GM18519 (cell line): ENCODE results near the gene IL17RB.

ENCODE experiments used
- ATAC-seq: cut with Tn5 transposase; IDR thresholded peaks from one replicate; pipeline ENCODE4 v1.9.1; 2021; ENCODE audit warnings: mild to moderate bottlenecking, moderate library complexity; ENCODE audit not compliant: unreplicated experiment, low FRiP score

Gene IL17RB, protein sequence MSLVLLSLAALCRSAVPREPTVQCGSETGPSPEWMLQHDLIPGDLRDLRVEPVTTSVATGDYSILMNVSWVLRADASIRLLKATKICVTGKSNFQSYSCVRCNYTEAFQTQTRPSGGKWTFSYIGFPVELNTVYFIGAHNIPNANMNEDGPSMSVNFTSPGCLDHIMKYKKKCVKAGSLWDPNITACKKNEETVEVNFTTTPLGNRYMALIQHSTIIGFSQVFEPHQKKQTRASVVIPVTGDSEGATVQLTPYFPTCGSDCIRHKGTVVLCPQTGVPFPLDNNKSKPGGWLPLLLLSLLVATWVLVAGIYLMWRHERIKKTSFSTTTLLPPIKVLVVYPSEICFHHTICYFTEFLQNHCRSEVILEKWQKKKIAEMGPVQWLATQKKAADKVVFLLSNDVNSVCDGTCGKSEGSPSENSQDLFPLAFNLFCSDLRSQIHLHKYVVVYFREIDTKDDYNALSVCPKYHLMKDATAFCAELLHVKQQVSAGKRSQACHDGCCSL

GRCh38 chr3:53846134-53846850, at the start of gene IL17RB, which contains the start of gene CHDH:
IL17RB (plus strand) TSS chr3:53846568; CDS start chr3:53846589, 21 bp downstream.
CHDH (minus strand) TSS chr3:53846419; CDS start chr3:53824008, 22,411 bp downstream.
- peak; percentile 46 for ATAC-seq

GRCh38 chr3:53798144-53798543, 48.2 kb upstream of the IL17RB start:
- no peak for ATAC-seq

DNA sequence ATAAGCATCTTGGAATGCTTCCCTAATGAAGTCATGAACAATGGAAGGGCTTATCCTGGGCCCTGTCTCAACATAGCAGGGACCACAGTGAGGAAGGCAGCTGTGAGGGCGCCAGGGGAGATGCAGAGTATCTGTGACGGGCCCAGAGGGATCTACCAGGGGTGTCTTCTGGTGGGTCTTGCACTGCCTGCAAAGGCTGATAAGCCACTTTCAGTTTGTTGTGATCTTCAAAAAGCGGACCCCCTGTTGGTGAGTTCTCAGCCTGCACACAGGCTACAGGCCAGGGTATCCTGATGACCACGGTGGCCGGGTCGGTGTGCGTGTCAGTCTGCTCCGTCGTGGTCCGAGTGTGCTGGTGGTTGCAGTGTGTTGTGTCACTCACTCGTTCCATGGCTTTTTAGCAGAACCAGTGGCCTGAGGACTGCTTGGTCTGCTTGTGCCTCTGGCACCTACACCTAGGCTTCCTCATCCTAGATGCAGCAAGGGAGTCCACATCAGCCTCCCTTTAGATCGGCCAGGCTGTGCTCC, 47.0 kb upstream of the IL17RB start:
- ATAC-seq = no peak

GRCh38 chr3:53800041-53800906, 46.1 kb upstream of the IL17RB start:
- ATAC-seq = no peak

DNA sequence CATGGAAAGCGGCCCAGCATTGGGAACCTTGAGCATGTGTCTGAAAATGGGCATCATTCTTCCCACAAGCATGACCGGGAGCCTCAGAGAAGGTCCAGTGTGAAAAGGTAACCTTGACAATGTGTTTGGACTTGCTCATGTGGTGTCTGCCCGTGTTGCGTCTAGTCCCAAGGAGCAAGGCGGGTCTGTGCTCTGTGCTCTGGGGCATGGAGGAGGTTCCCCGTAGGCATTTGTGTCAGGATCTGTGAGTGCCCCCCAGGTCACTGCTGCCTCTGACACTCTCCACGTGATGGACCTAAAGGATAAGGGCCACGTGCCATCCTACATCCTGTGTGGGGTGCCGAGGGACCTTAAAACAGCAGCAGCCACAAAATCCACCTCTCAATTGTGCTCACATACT, 45.0 kb upstream of the IL17RB start:
- ATAC-seq = no peak

DNA sequence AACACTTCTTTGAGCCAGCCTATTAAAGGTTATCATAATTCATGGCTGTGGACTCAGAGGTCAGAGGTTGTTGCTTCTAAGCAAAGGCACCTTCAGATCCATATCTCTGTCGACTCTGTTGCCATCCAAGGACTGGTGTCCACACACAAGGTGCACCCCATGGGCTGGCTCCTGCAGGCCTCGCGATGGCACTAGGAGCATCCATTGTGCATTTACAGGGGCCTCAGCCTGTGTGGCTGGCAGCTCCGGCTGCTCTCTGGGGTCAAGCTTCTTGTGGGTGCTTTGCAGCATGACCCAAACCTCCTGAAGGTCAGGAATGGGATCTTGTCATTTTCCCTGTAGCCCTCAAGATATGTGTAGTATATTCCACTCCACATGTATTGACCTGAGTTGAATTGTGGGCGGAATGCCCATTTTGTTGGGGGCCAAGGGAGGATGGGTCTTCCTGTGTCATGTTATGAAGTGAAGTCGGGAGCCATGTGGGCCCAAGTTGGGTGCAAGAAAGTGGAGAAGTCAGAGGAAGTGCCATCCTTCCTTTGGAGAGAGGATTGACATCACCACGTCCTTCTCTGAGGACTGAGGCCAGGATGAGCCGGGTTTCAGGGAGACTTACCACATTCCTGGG, 44.0 kb upstream of the IL17RB start:
- ATAC-seq = no peak

DNA sequence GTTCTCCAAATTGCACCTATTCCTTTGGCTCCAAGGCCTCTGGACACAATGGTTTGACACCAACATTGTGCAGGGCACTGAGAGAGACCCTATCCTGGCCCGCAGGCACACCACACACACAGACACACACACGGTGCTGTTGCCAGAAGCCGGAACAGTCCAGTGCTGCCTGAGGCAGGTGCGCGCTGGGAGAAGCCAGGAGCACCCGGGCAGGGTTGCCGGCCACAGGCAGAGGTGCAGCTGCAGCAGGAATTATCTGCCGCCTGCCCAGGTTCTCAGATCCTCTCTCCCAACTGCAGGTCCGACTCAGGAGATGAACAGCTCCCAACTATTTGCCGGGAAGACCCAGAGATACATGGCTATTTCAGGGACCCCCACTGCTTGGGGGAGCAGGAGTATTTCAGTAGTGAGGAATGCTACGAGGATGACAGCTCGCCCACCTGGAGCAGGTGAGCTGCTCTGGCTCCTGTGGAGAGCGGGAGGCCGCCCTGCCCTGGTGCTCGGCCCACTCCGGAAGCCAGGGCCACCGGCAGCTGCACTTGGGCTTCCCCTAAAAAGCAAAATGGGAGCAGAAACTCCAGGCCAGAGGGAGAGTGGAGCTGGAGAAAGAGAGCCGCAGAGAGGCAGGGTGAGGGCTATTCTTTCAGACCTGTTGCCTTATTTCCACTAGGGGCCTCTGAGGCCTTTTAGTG, 43.1 kb upstream of the IL17RB start:
- no peak for ATAC-seq

GRCh38 chr3:53803816-53804695, 42.3 kb upstream of the IL17RB start:
- ATAC-seq = no peak

- peak; percentile 70 for ATAC-seq
Observed at GRCh38 chr3:53804697-53805462, 41.5 kb upstream of the IL17RB start.

DNA sequence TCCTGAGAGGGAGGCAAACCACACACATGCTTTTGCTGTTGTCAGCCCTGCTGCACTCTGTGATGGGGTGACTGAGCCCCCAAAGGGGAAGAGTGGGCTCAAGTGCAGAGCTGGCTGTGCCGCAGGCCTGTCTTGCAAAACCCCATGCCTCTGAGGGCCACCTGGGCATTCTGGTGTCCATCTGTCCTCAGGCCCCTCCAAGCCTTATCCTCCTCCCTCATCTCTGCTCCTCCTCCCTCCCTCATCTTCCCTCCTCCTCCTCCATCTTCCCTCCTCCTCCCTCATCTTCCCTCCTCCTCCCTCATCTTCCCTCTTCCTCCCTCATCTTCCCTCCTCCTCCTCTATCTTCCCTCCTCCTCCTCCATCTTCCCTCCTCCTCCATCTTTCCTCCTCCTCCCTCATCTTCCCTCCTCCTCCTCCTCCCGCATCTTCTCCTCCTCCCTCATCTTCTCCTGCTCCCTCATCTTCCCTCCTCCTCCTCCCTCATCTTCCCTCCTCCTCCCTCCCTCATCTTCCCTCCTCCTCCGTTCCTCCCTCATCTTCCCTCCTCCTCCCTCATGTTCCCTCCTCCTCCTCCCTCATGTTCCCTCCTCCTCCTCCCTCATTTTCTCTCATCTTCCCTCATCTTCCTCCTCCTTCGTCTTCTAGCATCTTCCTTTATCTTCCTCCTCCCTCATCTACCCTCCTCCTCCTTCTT, 40.8 kb upstream of the IL17RB start:
- no peak for ATAC-seq

DNA sequence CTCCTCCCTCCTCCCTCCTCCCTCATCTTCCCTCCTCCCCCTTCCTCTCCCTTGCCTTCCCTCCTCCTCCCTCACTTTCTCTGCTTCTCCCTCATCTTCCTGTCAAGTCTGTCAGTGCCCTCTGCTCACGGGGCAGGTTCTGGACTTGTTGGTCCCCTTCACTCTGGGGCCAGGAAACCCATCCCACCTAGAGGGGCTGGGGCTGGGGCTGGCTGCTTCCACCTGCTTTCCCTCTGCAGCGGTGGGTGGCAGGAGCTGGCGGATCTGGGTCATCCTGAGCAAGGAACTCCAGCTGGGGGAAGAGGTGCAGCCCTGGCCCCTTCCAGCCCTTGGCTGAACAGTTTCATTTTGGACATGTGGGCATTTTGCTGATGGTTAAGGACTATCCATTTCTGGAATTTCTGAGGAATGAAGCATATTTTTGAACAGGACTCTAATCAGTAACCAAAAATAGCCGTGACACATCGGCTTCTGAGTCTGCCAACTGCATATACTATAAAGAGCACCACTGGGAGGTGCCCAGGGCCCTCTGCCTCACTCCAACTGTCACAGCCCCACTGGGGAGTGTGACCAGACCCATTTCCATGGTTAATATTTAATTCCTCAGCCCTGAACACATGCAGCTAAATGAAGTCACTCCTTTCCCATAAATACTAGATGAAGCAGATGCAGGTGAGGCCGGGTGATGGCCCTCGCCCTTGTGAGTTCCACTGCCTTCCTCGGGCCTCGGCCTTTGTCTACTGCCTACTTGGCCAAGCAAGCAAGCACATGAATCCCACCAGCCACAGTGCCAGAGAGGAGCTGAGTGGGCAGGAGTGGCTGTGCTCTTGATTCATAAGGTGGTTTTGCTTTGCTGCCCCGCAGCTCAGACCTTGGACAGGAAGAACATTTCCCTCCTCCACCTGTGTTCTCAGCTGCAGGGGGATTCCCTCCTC, 39.9 kb upstream of the IL17RB start:
- no peak for ATAC-seq

GRCh38 chr3:53807117-53807810, 39.1 kb upstream of the IL17RB start:
- ATAC-seq = no peak

- ATAC-seq = no peak
Observed at GRCh38 chr3:53808496-53808895, 37.9 kb upstream of the IL17RB start.

DNA sequence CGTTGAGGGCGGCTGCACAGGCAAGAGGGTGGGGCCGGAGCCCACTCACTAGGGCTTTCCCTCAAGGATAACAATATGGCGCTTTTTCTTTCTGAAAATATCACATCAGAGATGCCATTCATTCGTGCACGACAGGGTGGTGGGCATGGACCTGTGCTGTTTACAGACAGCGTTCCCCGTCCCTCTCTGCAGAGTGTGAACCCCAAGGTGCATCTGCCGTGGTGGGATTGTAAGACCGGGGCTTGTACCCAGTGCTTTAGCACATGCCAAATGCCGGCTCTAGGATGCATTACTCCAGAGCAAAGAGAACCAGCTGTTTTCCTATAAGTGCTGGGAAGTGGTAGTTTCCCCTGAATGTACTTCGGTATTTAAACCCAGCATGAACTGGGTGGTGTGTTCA, 37.1 kb upstream of the IL17RB start:
- ATAC-seq = no peak

GRCh38 chr3:53809764-53810400, 36.5 kb upstream of the IL17RB start:
- no peak for ATAC-seq
